ENCODE results near the gene IL1A. TPM values are rescaled to one million over a fixed set of nuclear protein-coding genes. Genes with fewer than 3 reads are reported as not detected.

IL1A gene
- polyA plus RNA-seq, 1 of the 3 experiments (the other 2 are of a cell fraction): not detected

DNA sequence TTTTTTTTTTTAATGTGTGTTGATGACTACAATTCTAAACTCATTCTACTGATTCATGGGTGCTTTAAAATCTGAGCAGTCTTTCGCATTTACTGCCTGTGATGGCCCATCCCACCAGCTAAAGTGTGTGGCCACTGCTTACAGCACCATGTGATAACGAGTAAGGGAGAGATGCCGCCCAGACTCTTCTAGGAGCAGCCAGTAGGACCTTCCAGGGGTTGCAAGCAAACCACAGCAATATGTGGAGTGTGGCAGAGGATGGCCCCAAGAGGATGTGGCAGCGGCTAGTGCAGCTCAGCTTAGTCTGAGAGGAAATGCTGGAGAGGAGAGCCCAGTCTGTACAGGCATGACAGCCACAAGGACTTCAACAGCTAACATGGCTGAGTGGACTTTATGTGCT lies 37.4 kb upstream of the IL1A start:
- Histone ChIP-seq H3K4me2 (no peak overlapping the region), H3K4me1 (ENCODE audit: control insufficient read depth in 1 of 2, insufficient read depth in 2 of 2, low read depth in 1 of 2, low read length in 1 of 2) (no peaks in the 10 kb centered on the region; a peak in 1 of 4 replicates), H3K9me3 (no peaks in the 10 kb centered on the region), H3K9me2 (no peaks in the 10 kb centered on the region), H2AFZ (ENCODE audit: low read depth) (no peak overlapping the region), H3K27ac (ENCODE audit: low read depth in 2 of 2, low read length in 1 of 2) (no peak overlapping the region), H3K9ac (no peak overlapping the region), H3K27me3 (ENCODE audit: insufficient read depth) (no peaks in the 10 kb centered on the region), H3K79me2 (ENCODE audit: insufficient read depth) (no peaks in the 10 kb centered on the region), H3F3A (replicated peaks; ENCODE audit: insufficient read depth) (no peaks in the 10 kb centered on the region), H3K36me3 (replicated peaks in 1 of 2; ENCODE audit: control insufficient read depth in 1 of 2, insufficient read depth in 2 of 2, low read length in 1 of 2) (no peaks in the 10 kb centered on the region), H3K4me3 (ENCODE audit: low read depth in 2 of 2, low read length in 1 of 2) (no peak overlapping the region), H4K20me1 (ENCODE audit: insufficient read depth) (no peaks in the 10 kb centered on the region)
- 78% methylated on average over 4 of the region's 4 CpGs for WGBS (ENCODE audit: low lambda C conversion rate)
- no peak for TF ChIP-seq MEF2A (IDR thresholded peaks at IDR 0.05; ENCODE audit: borderline replicate concordance, low read depth)
- TF ChIP-seq YY1 (IDR thresholded peaks at IDR 0.05; ENCODE audit: low read depth): no peak
- TF ChIP-seq, protein P1, sequence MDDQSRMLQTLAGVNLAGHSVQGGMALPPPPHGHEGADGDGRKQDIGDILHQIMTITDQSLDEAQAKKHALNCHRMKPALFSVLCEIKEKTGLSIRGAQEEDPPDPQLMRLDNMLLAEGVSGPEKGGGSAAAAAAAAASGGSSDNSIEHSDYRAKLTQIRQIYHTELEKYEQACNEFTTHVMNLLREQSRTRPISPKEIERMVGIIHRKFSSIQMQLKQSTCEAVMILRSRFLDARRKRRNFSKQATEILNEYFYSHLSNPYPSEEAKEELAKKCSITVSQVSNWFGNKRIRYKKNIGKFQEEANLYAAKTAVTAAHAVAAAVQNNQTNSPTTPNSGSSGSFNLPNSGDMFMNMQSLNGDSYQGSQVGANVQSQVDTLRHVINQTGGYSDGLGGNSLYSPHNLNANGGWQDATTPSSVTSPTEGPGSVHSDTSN (IDR thresholded peaks at IDR 0.05): no peak
- no peak for DNase-seq
- ChIA-PET CTCF (no interaction called here), POLR2A (no interaction called here)

DNA sequence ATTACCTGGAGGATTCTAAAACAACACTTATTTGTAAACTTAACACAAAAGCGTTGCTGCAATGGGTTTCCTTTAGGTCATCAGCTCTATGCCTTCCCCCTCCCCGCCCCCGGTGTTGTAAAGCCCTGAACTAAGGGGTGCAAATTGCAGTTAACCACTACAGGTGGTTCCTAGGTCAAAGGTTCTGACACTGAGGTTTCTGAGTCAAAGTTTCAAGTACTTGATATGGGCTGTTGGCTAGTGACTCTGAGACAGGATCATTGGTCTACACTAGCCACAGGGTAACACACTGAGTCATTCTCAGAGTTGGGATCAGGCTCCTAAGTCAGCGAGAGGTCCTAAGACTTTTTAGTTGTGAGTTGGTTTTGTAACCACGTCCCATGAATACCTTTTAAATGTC lies 36.8 kb upstream of the IL1A start:
- Histone ChIP-seq H3K9ac (no peak overlapping the region), H3K27me3 (ENCODE audit: insufficient read depth) (no peaks in the 10 kb centered on the region), H3K79me2 (ENCODE audit: insufficient read depth) (no peaks in the 10 kb centered on the region), H3K4me2 (no peak overlapping the region), H2AFZ (ENCODE audit: low read depth) (no peak overlapping the region), H3K4me1 (ENCODE audit: control insufficient read depth in 1 of 2, insufficient read depth in 2 of 2, low read depth in 1 of 2, low read length in 1 of 2) (no peaks in the 10 kb centered on the region; a peak in 1 of 4 replicates), H3F3A (replicated peaks; ENCODE audit: insufficient read depth) (no peaks in the 10 kb centered on the region), H3K9me3 (no peaks in the 10 kb centered on the region), H4K20me1 (ENCODE audit: insufficient read depth) (no peaks in the 10 kb centered on the region), H3K27ac (ENCODE audit: low read depth in 2 of 2, low read length in 1 of 2) (no peak overlapping the region), H3K4me3 (ENCODE audit: low read depth in 2 of 2, low read length in 1 of 2) (no peak overlapping the region), H3K36me3 (replicated peaks in 1 of 2; ENCODE audit: control insufficient read depth in 1 of 2, insufficient read depth in 2 of 2, low read length in 1 of 2) (no peaks in the 10 kb centered on the region), H3K9me2 (no peaks in the 10 kb centered on the region)
- DNase-seq: no peak
- CTCF ChIA-PET: no interaction called here
- POLR2A ChIA-PET: no interaction called here
- WGBS (ENCODE audit: low lambda C conversion rate): 55% methylated on average over 5 of the region's 5 CpGs
- TF ChIP-seq ZBTB33 (IDR thresholded peaks at IDR 0.05; ENCODE audit: borderline replicate concordance, low read depth): no peak
- no peak for TF ChIP-seq GABPA (IDR thresholded peaks at IDR 0.05; ENCODE audit: low read depth)
- no peak for TF ChIP-seq FOXM1 (IDR thresholded peaks at IDR 0.05; ENCODE audit: low read depth)
- TF ChIP-seq YY1 (IDR thresholded peaks at IDR 0.05; ENCODE audit: low read depth): no peak
- no peak for TF ChIP-seq REST (IDR thresholded peaks at IDR 0.05; ENCODE audit: low read depth, low read length)
- TF ChIP-seq TCF12 (IDR thresholded peaks at IDR 0.05): no peak
- no peak for TF ChIP-seq RCOR1 (IDR thresholded peaks at IDR 0.05; ENCODE audit: low read length)
- TF ChIP-seq USF2 (IDR thresholded peaks at IDR 0.05; ENCODE audit: borderline replicate concordance, low read depth, low read length): no peak
- TF ChIP-seq, protein P1 (IDR thresholded peaks at IDR 0.05): no peak
- TF ChIP-seq CHD2 (IDR thresholded peaks at IDR 0.05; ENCODE audit: low read length, partially characterized antibody): no peak
- TF ChIP-seq RFX5 (IDR thresholded peaks at IDR 0.05; ENCODE audit: low read length): no peak
- no peak for TF ChIP-seq USF1 (IDR thresholded peaks at IDR 0.05; ENCODE audit: borderline replicate concordance, low read depth)
- no peak for TF ChIP-seq FOSL2 (IDR thresholded peaks at IDR 0.05; ENCODE audit: borderline replicate concordance, low read depth)
- TF ChIP-seq NFIC (IDR thresholded peaks at IDR 0.05; ENCODE audit: borderline replicate concordance): no peak
- TF ChIP-seq ELF1 (IDR thresholded peaks at IDR 0.05): no peak
- TF ChIP-seq NRF1 (IDR thresholded peaks at IDR 0.05; ENCODE audit: low read depth, low read length): no peak
- no peak for TF ChIP-seq SMC3 (IDR thresholded peaks at IDR 0.05; ENCODE audit: low read depth, low read length)
- TF ChIP-seq EZH2phosphoT487 (IDR thresholded peaks at IDR 0.05; ENCODE audit: borderline replicate concordance, low read depth): no peak
- no peak for TF ChIP-seq RAD21 (IDR thresholded peaks at IDR 0.05; ENCODE audit: low read length)
